Motor neuron (in vitro differentiated cells): ENCODE data around the gene HPSE2. TPM values are rescaled to one million over a fixed set of nuclear protein-coding genes. Genes with fewer than 3 reads are reported as not detected.

ENCODE experiments used
- ATAC-seq, 8 experiments: fragments of 200-7000 bp; cut with Tn5 transposase; replicated peaks in 6 of 8; 2 replicates each; pipeline ENCODE4 v1.8.0; 2021; ENCODE audit warnings: mild to moderate bottlenecking in 8 of 8, moderate library complexity in 8 of 8
- H3K27ac ChIP-seq, 2 donors: fragments of 250-450 bp; sonication (Bioruptor Pico); 2 replicates each; pipeline ENCODE4 v1.9.0; 2021; ENCODE audit warnings: antibody characterized with exemption in 2 of 2, mild to moderate bottlenecking in 2 of 2, moderate library complexity in 1 of 2
- H3K4me1 ChIP-seq, 2 donors: fragments of 250-450 bp; sonication (Bioruptor Pico); replicated peaks in 1 of 2; 2 replicates each; pipeline ENCODE4 v1.6.1; 2021; ENCODE audit warnings: antibody characterized with exemption in 2 of 2, mild to moderate bottlenecking in 2 of 2, moderate library complexity in 1 of 2
- H3K4me3 ChIP-seq, 5 donors: fragments of 250-450 bp; sonication (Bioruptor Pico); 2 replicates each; pipeline ENCODE4 v1.9.0; 2021; ENCODE audit warnings: antibody characterized with exemption in 5 of 5, mild to moderate bottlenecking in 5 of 5, moderate library complexity in 4 of 5
- WGBS, 10 experiments: fragments of 450-650 bp; shearing (Covaris generic); methylation state at CpG; one replicate each; pipeline ENCODE4 v1.0.0; 2022; 5-methylcytosine and 5-hydroxymethylcytosine counted together
- in situ Hi-C, 9 experiments: fragments of 400-800 bp; cut with MboI; loops; one replicate each; pipeline ENCODE4 v1.15.0; 2021; ENCODE audit warnings: low sequenced_read_pairs in 9 of 9, low pct_unique_long_range_greater_than_20kb in 2 of 9; ENCODE audit not compliant: unreplicated experiment in 9 of 9
- total RNA-seq, 8 experiments: library from RNA; unstranded; fragments of 300-600 nt; gene quantifications; 2 replicates each; pipeline versions ENCODE4 v1.2.3 to v1.2.4, GENCODE V29; 2022

The HPSE2 gene
- total RNA-seq, 8 experiments from 2014 or later: 0.05 to 0.62 (median 0.13) TPM; not detected in 1

GRCh38 chr10:98433371-98433770 lies 802.3 kb downstream of the HPSE2 start:
- no peaks in the 10 kb centered on the region for H3K4me1 ChIP-seq
- H3K27ac ChIP-seq: no peak overlapping the region
- no peak for ATAC-seq
- in situ Hi-C loops: no loop called here
- WGBS, 10 experiments: 100% methylated on average over 1 of the region's 1 CpG; no CpG with 5 or more reads in 3 of the 10 experiments
- no peak overlapping the region for H3K4me3 ChIP-seq

- Histone ChIP-seq H3K27ac (no peak overlapping the region), H3K4me3 (no peak overlapping the region), H3K4me1 (no peaks in the 10 kb centered on the region)
- in situ Hi-C loops: no loop called here
- WGBS, 10 experiments: 50 to 100% (median 94%) methylated on average over 1 of the region's 1 CpG; no CpG with 5 or more reads in 2 of the 10 experiments
- ATAC-seq: no peak
Observed at GRCh38 chr10:98432330-98432729, 803.3 kb downstream of the HPSE2 start.

DNA sequence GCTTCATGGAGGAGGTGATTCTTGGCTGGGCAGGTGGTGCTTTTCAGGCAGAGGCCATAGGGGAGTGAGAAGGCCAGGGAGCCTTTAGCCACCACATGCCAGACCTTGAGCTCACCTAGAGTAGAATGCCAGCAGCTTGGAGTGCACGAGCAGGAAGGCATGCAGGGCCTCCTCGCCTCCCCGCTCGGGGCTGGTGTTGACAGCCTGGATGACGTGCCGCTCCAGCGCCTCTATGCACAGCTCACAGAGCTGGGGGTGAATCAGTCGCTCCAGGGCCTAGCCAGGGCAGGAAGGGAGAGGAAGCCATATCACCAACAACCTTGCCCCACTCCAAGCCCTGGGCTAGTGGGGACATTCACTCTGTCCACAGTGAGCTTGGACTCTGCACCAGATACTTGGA lies 804.6 kb downstream of the HPSE2 start:
- Histone ChIP-seq H3K4me1 (no peaks in the 10 kb centered on the region), H3K27ac (no peak overlapping the region), H3K4me3 (no peak overlapping the region)
- in situ Hi-C loops: no loop called here
- no peak for ATAC-seq
- 50 to 97% (median 80%) methylated on average over 1 to 7 of the region's 8 CpGs; no CpG with 5 or more reads in 5 of the 10 experiments for WGBS, 10 experiments

- Histone ChIP-seq H3K27ac (no peak overlapping the region), H3K4me1 (no peaks in the 10 kb centered on the region), H3K4me3 (no peak overlapping the region)
- WGBS, 10 experiments: 92 to 100% (median 97%) methylated on average over 1 to 7 of the region's 8 CpGs; no CpG with 5 or more reads in 3 of the 10 experiments
- ATAC-seq: no peak
- in situ Hi-C loops: no loop called here
Observed at GRCh38 chr10:98430427-98430826, 805.2 kb downstream of the HPSE2 start.

DNA sequence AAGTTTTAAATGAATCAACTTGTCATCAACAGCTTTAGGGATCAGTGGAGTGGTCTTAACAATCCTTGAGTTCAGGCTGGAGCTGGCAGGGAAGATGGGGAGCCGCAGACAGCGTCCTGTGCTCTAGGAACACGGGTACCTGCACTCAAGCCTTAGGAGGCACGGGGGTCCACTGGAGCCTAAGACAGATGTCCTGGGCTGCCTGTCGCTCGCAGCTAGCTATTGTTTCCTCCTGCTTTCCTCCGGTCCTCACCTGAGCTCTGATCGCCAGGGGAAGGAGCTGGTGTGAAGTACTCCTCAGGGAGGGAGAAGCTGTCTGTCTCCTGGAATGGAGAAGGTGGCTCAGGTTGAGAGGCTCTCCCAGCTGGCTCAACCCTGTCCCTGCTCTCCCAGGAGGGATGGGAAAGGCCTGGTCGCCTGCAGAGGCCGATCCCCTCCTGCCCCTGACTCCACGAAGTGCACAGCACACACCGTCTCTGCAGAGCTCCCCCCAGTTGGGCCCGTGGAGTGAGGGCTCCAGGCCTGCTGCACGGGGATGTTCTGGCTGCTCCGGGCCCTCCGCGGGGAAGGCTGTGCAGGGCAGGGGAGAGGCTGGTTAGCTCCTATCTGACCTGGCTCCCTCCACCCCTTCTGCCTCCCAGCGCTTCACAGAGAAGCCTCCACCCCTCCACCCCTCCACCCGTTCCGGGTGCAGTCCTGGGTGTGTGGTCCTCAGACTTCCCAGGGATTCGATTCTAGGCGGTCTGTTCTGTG lies 806.2 kb downstream of the HPSE2 start:
- H3K4me3 ChIP-seq: no peak overlapping the region
- H3K27ac ChIP-seq: no peak overlapping the region
- ATAC-seq: no peak
- in situ Hi-C loops: no loop called here
- WGBS, 10 experiments: 90 to 100% (median 100%) methylated on average over 2 to 7 of the region's 22 CpGs; no CpG with 5 or more reads in 5 of the 10 experiments
- no peaks in the 10 kb centered on the region for H3K4me1 ChIP-seq

GRCh38 chr10:98427011-98427515 lies 808.6 kb downstream of the HPSE2 start:
- WGBS, 10 experiments: 100% methylated on average over 1 to 3 of the region's 7 CpGs; no CpG with 5 or more reads in 7 of the 10 experiments
- H3K4me3 ChIP-seq: no peak overlapping the region
- in situ Hi-C loops: no loop called here
- no peak for ATAC-seq
- H3K27ac ChIP-seq: no peak overlapping the region
- no peaks in the 10 kb centered on the region for H3K4me1 ChIP-seq

- no peak overlapping the region for H3K27ac ChIP-seq
Observed at GRCh38 chr10:98425511-98426352, 809.9 kb downstream of the HPSE2 start.

GRCh38 chr10:98424295-98425254 lies 811.1 kb downstream of the HPSE2 start:
- in situ Hi-C loops: no loop called here
- H3K4me3 ChIP-seq: no peak overlapping the region
- no peak for ATAC-seq
- peaks cover 7% of the 10 kb centered on the region in 2 donors for H3K4me1 ChIP-seq
- H3K27ac ChIP-seq: no peak overlapping the region
- 80 to 100% (median 86%) methylated on average over 1 to 7 of the region's 23 CpGs; no CpG with 5 or more reads in 3 of the 10 experiments for WGBS, 10 experiments

More at GRCh38 chr10:98425511-98426352, 809.9 kb downstream of the HPSE2 start:
- peak in 4 of 8 experiments; percentile 48 to 85 (median 72) for ATAC-seq
- 66 to 100% (median 90%) methylated on average over 1 to 13 of the region's 21 CpGs; no CpG with 5 or more reads in 3 of the 10 experiments for WGBS, 10 experiments
- in situ Hi-C loops: no loop called here
- Histone ChIP-seq H3K4me3 (no peak overlapping the region), H3K4me1 (peaks cover 4% of the 10 kb centered on the region in 2 donors)

- H3K4me1 ChIP-seq: peaks cover 7% of the 10 kb centered on the region in 2 donors
- peak in 1 of 8 experiments; percentile 53 for ATAC-seq
- WGBS, 10 experiments: 100% methylated on average over 1 of the region's 9 CpGs; no CpG with 5 or more reads in 9 of the 10 experiments
- no peak overlapping the region for H3K4me3 ChIP-seq
- in situ Hi-C loops: no loop called here
- no peak overlapping the region for H3K27ac ChIP-seq
Observed at GRCh38 chr10:98423691-98424120, 811.9 kb downstream of the HPSE2 start.

- H3K4me3 ChIP-seq: no peak overlapping the region
- H3K4me1 ChIP-seq: peaks cover 7% of the 10 kb centered on the region in 2 donors
- WGBS, 10 experiments: 67 to 100% (median 92%) methylated on average over 1 to 7 of the region's 10 CpGs; no CpG with 5 or more reads in 3 of the 10 experiments
- no peak overlapping the region for H3K27ac ChIP-seq
- in situ Hi-C loops: no loop called here
- no peak for ATAC-seq
Observed at GRCh38 chr10:98422182-98422581, 813.5 kb downstream of the HPSE2 start.

- H3K4me1 ChIP-seq: peaks cover 7 to 9% of the 10 kb centered on the region in 2 donors
- no peak overlapping the region for H3K4me3 ChIP-seq
- 33 to 91% (median 60%) methylated on average over 1 to 6 of the region's 9 CpGs; no CpG with 5 or more reads in 3 of the 10 experiments for WGBS, 10 experiments
- ATAC-seq: peak in 3 of 8 experiments; percentile 75 to 84 (median 79)
- in situ Hi-C loops: no loop called here
- H3K27ac ChIP-seq: peak overlapping the region in 1 of 2 donors; percentile 37
Observed at GRCh38 chr10:98420786-98421185, 814.9 kb downstream of the HPSE2 start.
